Measurements from ENCODE around the gene SCO2. TPM values are rescaled to one million over a fixed set of nuclear protein-coding genes. Genes with fewer than 3 reads are reported as not detected.

The SCO2 gene
- total and polyA plus RNA-seq, 2 of the 4 experiments (the other 2 are of a cell fraction): 1.3 to 1.9 TPM

DNA sequence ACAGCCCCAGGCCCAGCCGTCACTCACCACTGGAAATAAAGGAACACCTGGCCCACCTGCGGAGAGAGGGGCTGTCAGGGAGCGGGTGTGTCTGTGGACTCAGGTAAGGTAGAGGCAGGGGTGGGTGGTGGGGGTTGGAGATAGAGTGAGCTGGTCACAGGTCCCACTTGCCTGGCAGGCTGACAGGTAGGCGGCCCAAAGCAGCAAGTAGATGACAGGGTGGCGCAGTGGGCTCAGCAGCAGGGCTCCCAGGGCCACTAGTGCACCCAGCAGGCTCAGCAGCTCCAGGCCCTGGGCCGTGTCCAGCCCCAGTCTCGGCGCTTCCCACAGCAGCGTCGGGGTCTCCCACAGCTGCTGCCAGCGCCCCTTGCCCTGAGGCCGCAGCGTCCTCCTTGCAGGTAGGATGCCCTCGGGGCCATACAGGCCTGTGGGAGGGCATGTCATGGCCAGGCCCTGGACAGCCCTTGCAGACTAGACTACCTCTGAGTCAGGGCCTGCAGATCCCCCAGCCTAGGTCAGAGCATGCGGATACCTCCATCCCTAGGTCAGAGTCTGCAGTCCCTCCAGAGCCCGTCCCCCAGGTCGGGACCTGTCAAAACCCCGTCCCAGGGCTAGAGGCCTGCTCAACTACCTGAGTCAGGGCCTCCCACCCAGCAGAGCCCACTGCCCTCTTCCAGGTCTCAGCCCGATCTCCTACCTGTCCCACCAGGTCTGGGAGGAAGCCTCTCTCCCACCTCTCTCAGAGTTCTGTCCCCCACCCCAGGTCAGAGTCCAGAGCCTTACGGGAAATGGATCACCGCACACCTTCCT lies 18.6 kb downstream of the SCO2 start:
- CTCF ChIA-PET: no interaction called here
- peak overlapping the region; percentile 0; the same call in 1 of the 3 replicates for H2BK15ac ChIP-seq (ENCODE audit: low read depth, low read length)
- no peak for DNase-seq

More for the DNA sequence above, 18.6 kb downstream of the SCO2 start:
- H3K14ac ChIP-seq (replicated peaks; ENCODE audit: low read depth, low read length): peak overlapping the region; percentile 87
- H3K27ac ChIP-seq (ENCODE audit: insufficient read depth, low read length): peak overlapping the region; percentile 95
- peak overlapping the region; percentile 81 for H3K56ac ChIP-seq (ENCODE audit: extremely low read depth, insufficient read depth, low read length)
- peak overlapping the region; percentile 88 for H2BK5ac ChIP-seq (ENCODE audit: low read depth, low read length, poor library complexity, severe bottlenecking)
- peaks cover 28% of the 10 kb centered on the region for H3K36me3 ChIP-seq (ENCODE audit: control insufficient read depth, insufficient read depth, low read length)
- H4K8ac ChIP-seq (ENCODE audit: low read depth in 2 of 2, low read length in 2 of 2): peak overlapping the region; percentile 80 to 90
- peak overlapping the region; percentile 97 for H2AK5ac ChIP-seq (ENCODE audit: low read depth, low read length)
- peak overlapping the region; percentile 99 for H2AFZ ChIP-seq (replicated peaks; ENCODE audit: low read length, poor library complexity)
- H2BK20ac ChIP-seq (ENCODE audit: low read depth, low read length): no peak overlapping the region
- ATAC-seq (ENCODE audit: low read depth): no peak; the same call in 1 of the 2 replicates
- peak overlapping the region; percentile 87 for H3K4me2 ChIP-seq (ENCODE audit: low read depth, low read length)
- POLR2A ChIA-PET (ENCODE audit: unreplicated experiment): no interaction called here
- peak overlapping the region; percentile 70 for H2BK120ac ChIP-seq (ENCODE audit: low read depth, low read length)
- no peaks in the 10 kb centered on the region; the same call in 1 of the 2 replicates for H4K20me1 ChIP-seq (ENCODE audit: insufficient read depth, low read length)
- H3K79me1 ChIP-seq (ENCODE audit: low read depth in 1 of 2, low read length in 2 of 2): peaks cover 8 to 49% of the 10 kb centered on the region in 2 experiments
- no peak for TF ChIP-seq CTCF (conservative IDR thresholded peaks at IDR 0.05; ENCODE audit: low read depth, low read length)
- TF ChIP-seq FOS (IDR thresholded peaks at IDR 0.05; ENCODE audit: low read depth, low read length): no peak
- in situ Hi-C loops (cut with MboI; ENCODE audit: low sequenced_read_pairs): no loop called here
- peaks cover 4% of the 10 kb centered on the region for H3K4me1 ChIP-seq (ENCODE audit: control insufficient read depth, insufficient read depth, low read length)
- peak overlapping the region; percentile 98 for H3K9ac ChIP-seq (ENCODE audit: low read depth, low read length)
- no peaks in the 10 kb centered on the region for H3K9me3 ChIP-seq (ENCODE audit: control insufficient read depth, insufficient read depth, low read length)
- no peaks in the 10 kb centered on the region for H3K9me1 ChIP-seq (ENCODE audit: insufficient read depth, low read length)
- intact Hi-C loops (cut with micrococcal nuclease): no loop called here
- H2AK9ac ChIP-seq (replicated peaks; ENCODE audit: low read depth, low read length, poor library complexity): peak overlapping the region; percentile 100
- peak overlapping the region; percentile 81; the same call in 1 of the 2 replicates for H3K18ac ChIP-seq (ENCODE audit: low read depth, low read length)
- peak overlapping the region; percentile 98 for H4K5ac ChIP-seq (ENCODE audit: low read depth, low read length)
- H3K23ac ChIP-seq (ENCODE audit: low read depth, low read length): peak overlapping the region; percentile 73
- 23% methylated on average over 9 of the region's 21 CpGs; no CpG with 5 or more reads in 1 of the 2 experiments for WGBS, 2 experiments (ENCODE audit: extremely low coverage in 2 of 2, insufficient read length in 1 of 2)
- H3K4me3 ChIP-seq (ENCODE audit: insufficient read depth, low read depth, low read length): peak overlapping the region; percentile 100
- H4K91ac ChIP-seq (ENCODE audit: insufficient read depth, low read depth, low read length): peak overlapping the region; percentile 70
- dilution Hi-C loops (cut with HindIII; ENCODE audit: low sequenced_read_pairs, unreplicated experiment): no loop called here
- no peaks in the 10 kb centered on the region for H3K27me3 ChIP-seq (ENCODE audit: control insufficient read depth, insufficient read depth, low read length)
- no TSS peak for BruUV-seq (replicated peaks)
- H3K4ac ChIP-seq (ENCODE audit: low read depth, low read length): peak overlapping the region; percentile 97
